ENCODE results near the gene OR2K2. TPM values are rescaled to one million over a fixed set of nuclear protein-coding genes. Genes with fewer than 3 reads are reported as not detected.

OR2K2 gene
- not detected for polyA plus RNA-seq
- long read RNA-seq, donor 1 = 0 reads
- long read RNA-seq, donor 2 = 0 reads
- long read RNA-seq, donor 3 = 0 reads
- long read RNA-seq, donor 4 = 0 reads
- long read RNA-seq, donor 5 = 0 reads
- long read RNA-seq, donor 6 = 0 reads
- long read RNA-seq, donor 7 = 0 reads
- long read RNA-seq, donor 8 = 0 reads
- long read RNA-seq, donor 9 = 0 reads
- long read RNA-seq, donor 10 = 0 reads

- Histone ChIP-seq H3K4me1 (ENCODE audit: control insufficient read depth in 3 of 3, insufficient read depth in 2 of 3, low read depth in 1 of 3, low read length in 2 of 3) (no peaks in the 10 kb centered on the region), H3K36me3 (ENCODE audit: control insufficient read depth in 3 of 3, insufficient read depth in 2 of 3, low read depth in 1 of 3, low read length in 3 of 3) (no peaks in the 10 kb centered on the region), H3K9me3 (ENCODE audit: control insufficient read depth in 2 of 2, insufficient read depth in 1 of 2, low read depth in 1 of 2, low read length in 1 of 2) (no peaks in the 10 kb centered on the region), H3K27me3 (ENCODE audit: control insufficient read depth in 3 of 3, insufficient read depth in 3 of 3, low read length in 3 of 3) (no peaks in the 10 kb centered on the region), H3K27ac (ENCODE audit: low read depth in 1 of 3, low read length in 2 of 3) (no peak within 1 kb of the TSS), H3K4me3 (ENCODE audit: low read depth in 1 of 3, low read length in 3 of 3) (no peak within 1 kb of the TSS)
- WGBS, 3 donors = 67 to 85% (median 70%) methylated on average over 4 of the region's 4 CpGs
- no peak for FAIRE-seq
- DNase-seq = no peak
Measured at GRCh38 chr9:111330124-111330523, at the start of gene OR2K2. TSS of gene OR2K2 (minus strand) at chr9:111330224. CDS start at chr9:111328433, 1,791 bp downstream.

GRCh38 chr9:111375817-111376564 lies 46.0 kb upstream of the OR2K2 start:
- Histone ChIP-seq H3K27ac (ENCODE audit: low read depth in 1 of 3, low read length in 2 of 3) (no peak overlapping the region), H3K36me3 (ENCODE audit: control insufficient read depth in 3 of 3, insufficient read depth in 2 of 3, low read depth in 1 of 3, low read length in 3 of 3) (peaks cover 15 to 35% (median 16%) of the 10 kb centered on the region in 3 donors), H3K27me3 (ENCODE audit: control insufficient read depth in 3 of 3, insufficient read depth in 3 of 3, low read length in 3 of 3) (no peaks in the 10 kb centered on the region), H3K4me3 (ENCODE audit: low read depth in 1 of 3, low read length in 3 of 3) (no peak overlapping the region), H3K9me3 (ENCODE audit: control insufficient read depth in 2 of 2, insufficient read depth in 1 of 2, low read depth in 1 of 2, low read length in 1 of 2) (no peaks in the 10 kb centered on the region), H3K4me1 (ENCODE audit: control insufficient read depth in 3 of 3, insufficient read depth in 2 of 3, low read depth in 1 of 3, low read length in 2 of 3) (no peaks in the 10 kb centered on the region)
- DNase-seq (no peak), FAIRE-seq (no peak)
- 97 to 98% (median 97%) methylated on average over 3 of the region's 3 CpGs for WGBS, 3 donors

GRCh38 chr9:111375062-111375461 lies 45.0 kb upstream of the OR2K2 start:
- no peaks in the 10 kb centered on the region for H3K27me3 ChIP-seq (ENCODE audit: control insufficient read depth in 3 of 3, insufficient read depth in 3 of 3, low read length in 3 of 3)
- no peak for DNase-seq
- H3K9me3 ChIP-seq (ENCODE audit: control insufficient read depth in 2 of 2, insufficient read depth in 1 of 2, low read depth in 1 of 2, low read length in 1 of 2) = no peaks in the 10 kb centered on the region
- H3K27ac ChIP-seq (ENCODE audit: low read depth in 1 of 3, low read length in 2 of 3) = no peak overlapping the region
- no peaks in the 10 kb centered on the region for H3K4me1 ChIP-seq (ENCODE audit: control insufficient read depth in 3 of 3, insufficient read depth in 2 of 3, low read depth in 1 of 3, low read length in 2 of 3)
- peaks cover 15 to 40% (median 22%) of the 10 kb centered on the region in 3 donors for H3K36me3 ChIP-seq (ENCODE audit: control insufficient read depth in 3 of 3, insufficient read depth in 2 of 3, low read depth in 1 of 3, low read length in 3 of 3)
- 90 to 91% (median 91%) methylated on average over 2 of the region's 2 CpGs for WGBS, 3 donors
- no peak overlapping the region for H3K4me3 ChIP-seq (ENCODE audit: low read depth in 1 of 3, low read length in 3 of 3)
- FAIRE-seq = no peak

GRCh38 chr9:111372297-111372696 lies 42.3 kb upstream of the OR2K2 start:
- WGBS, 3 donors = 97 to 98% (median 98%) methylated on average over 6 of the region's 6 CpGs
- Histone ChIP-seq H3K27me3 (ENCODE audit: control insufficient read depth in 3 of 3, insufficient read depth in 3 of 3, low read length in 3 of 3) (no peaks in the 10 kb centered on the region), H3K27ac (ENCODE audit: low read depth in 1 of 3, low read length in 2 of 3) (no peak overlapping the region), H3K4me3 (ENCODE audit: low read depth in 1 of 3, low read length in 3 of 3) (no peak overlapping the region), H3K36me3 (ENCODE audit: control insufficient read depth in 3 of 3, insufficient read depth in 2 of 3, low read depth in 1 of 3, low read length in 3 of 3) (peaks cover 17 to 49% (median 25%) of the 10 kb centered on the region in 3 donors), H3K9me3 (ENCODE audit: control insufficient read depth in 2 of 2, insufficient read depth in 1 of 2, low read depth in 1 of 2, low read length in 1 of 2) (no peaks in the 10 kb centered on the region), H3K4me1 (ENCODE audit: control insufficient read depth in 3 of 3, insufficient read depth in 2 of 3, low read depth in 1 of 3, low read length in 2 of 3) (no peaks in the 10 kb centered on the region)
- DNase-seq = no peak
- no peak for FAIRE-seq

GRCh38 chr9:111366978-111367377 lies 37.0 kb upstream of the OR2K2 start:
- H3K9me3 ChIP-seq (ENCODE audit: control insufficient read depth in 2 of 2, insufficient read depth in 1 of 2, low read depth in 1 of 2, low read length in 1 of 2) = no peaks in the 10 kb centered on the region
- FAIRE-seq (no peak), DNase-seq (no peak)
- no peak overlapping the region for H3K27ac ChIP-seq (ENCODE audit: low read depth in 1 of 3, low read length in 2 of 3)
- no peaks in the 10 kb centered on the region for H3K27me3 ChIP-seq (ENCODE audit: control insufficient read depth in 3 of 3, insufficient read depth in 3 of 3, low read length in 3 of 3)
- 91 to 92% (median 91%) methylated on average over 1 of the region's 1 CpG for WGBS, 3 donors
- peaks cover 14 to 42% (median 24%) of the 10 kb centered on the region in 3 donors for H3K36me3 ChIP-seq (ENCODE audit: control insufficient read depth in 3 of 3, insufficient read depth in 2 of 3, low read depth in 1 of 3, low read length in 3 of 3)
- no peak overlapping the region for H3K4me3 ChIP-seq (ENCODE audit: low read depth in 1 of 3, low read length in 3 of 3)
- H3K4me1 ChIP-seq (ENCODE audit: control insufficient read depth in 3 of 3, insufficient read depth in 2 of 3, low read depth in 1 of 3, low read length in 2 of 3) = no peaks in the 10 kb centered on the region

GRCh38 chr9:111362526-111362925 lies 32.5 kb upstream of the OR2K2 start:
- FAIRE-seq = no peak

GRCh38 chr9:111360881-111361280 lies 30.9 kb upstream of the OR2K2 start:
- no peaks in the 10 kb centered on the region for H3K27me3 ChIP-seq (ENCODE audit: control insufficient read depth in 3 of 3, insufficient read depth in 3 of 3, low read length in 3 of 3)
- H3K4me3 ChIP-seq (ENCODE audit: low read depth in 1 of 3, low read length in 3 of 3) = no peak overlapping the region
- peaks cover 4 to 11% (median 10%) of the 10 kb centered on the region in 3 donors for H3K36me3 ChIP-seq (ENCODE audit: control insufficient read depth in 3 of 3, insufficient read depth in 2 of 3, low read depth in 1 of 3, low read length in 3 of 3)
- no peak overlapping the region for H3K27ac ChIP-seq (ENCODE audit: low read depth in 1 of 3, low read length in 2 of 3)
- H3K9me3 ChIP-seq (ENCODE audit: control insufficient read depth in 2 of 2, insufficient read depth in 1 of 2, low read depth in 1 of 2, low read length in 1 of 2) = no peaks in the 10 kb centered on the region
- FAIRE-seq (no peak), DNase-seq (no peak)
- whole genome bisulfite sequencing, 3 donors = 73 to 94% (median 91%) methylated on average over 2 of the region's 2 CpGs
- H3K4me1 ChIP-seq (ENCODE audit: control insufficient read depth in 3 of 3, insufficient read depth in 2 of 3, low read depth in 1 of 3, low read length in 2 of 3) = no peaks in the 10 kb centered on the region

More at GRCh38 chr9:111362526-111362925, 32.5 kb upstream of the OR2K2 start:
- no peak for DNase-seq
- H3K4me1 ChIP-seq (ENCODE audit: control insufficient read depth in 3 of 3, insufficient read depth in 2 of 3, low read depth in 1 of 3, low read length in 2 of 3) = no peaks in the 10 kb centered on the region
- no peaks in the 10 kb centered on the region for H3K27me3 ChIP-seq (ENCODE audit: control insufficient read depth in 3 of 3, insufficient read depth in 3 of 3, low read length in 3 of 3)
- WGBS, 3 donors = 92 to 96% (median 93%) methylated on average over 5 of the region's 5 CpGs
- no peaks in the 10 kb centered on the region for H3K9me3 ChIP-seq (ENCODE audit: control insufficient read depth in 2 of 2, insufficient read depth in 1 of 2, low read depth in 1 of 2, low read length in 1 of 2)
- H3K36me3 ChIP-seq (ENCODE audit: control insufficient read depth in 3 of 3, insufficient read depth in 2 of 3, low read depth in 1 of 3, low read length in 3 of 3) = peaks cover 4 to 15% (median 11%) of the 10 kb centered on the region in 3 donors
- H3K4me3 ChIP-seq (ENCODE audit: low read depth in 1 of 3, low read length in 3 of 3) = no peak overlapping the region
- H3K27ac ChIP-seq (ENCODE audit: low read depth in 1 of 3, low read length in 2 of 3) = no peak overlapping the region

GRCh38 chr9:111356481-111357244 lies 26.6 kb upstream of the OR2K2 start:
- H3K4me1 ChIP-seq (ENCODE audit: control insufficient read depth in 3 of 3, insufficient read depth in 2 of 3, low read depth in 1 of 3, low read length in 2 of 3) = no peaks in the 10 kb centered on the region
- peaks cover 0 to 2% of the 10 kb centered on the region in 2 donors for H3K9me3 ChIP-seq (ENCODE audit: control insufficient read depth in 2 of 2, insufficient read depth in 1 of 2, low read depth in 1 of 2, low read length in 1 of 2)
- DNase-seq (no peak), FAIRE-seq (no peak)
- WGBS, 3 donors = 59 to 65% (median 61%) methylated on average over 11 of the region's 11 CpGs
- no peak overlapping the region for H3K4me3 ChIP-seq (ENCODE audit: low read depth in 1 of 3, low read length in 3 of 3)
- peaks cover 0 to 4% (median 0%) of the 10 kb centered on the region in 3 donors for H3K36me3 ChIP-seq (ENCODE audit: control insufficient read depth in 3 of 3, insufficient read depth in 2 of 3, low read depth in 1 of 3, low read length in 3 of 3)
- peak overlapping the region in 1 of 3 donors; percentile 80 for H3K27ac ChIP-seq (ENCODE audit: low read depth in 1 of 3, low read length in 2 of 3)
- H3K27me3 ChIP-seq (ENCODE audit: control insufficient read depth in 3 of 3, insufficient read depth in 3 of 3, low read length in 3 of 3) = no peaks in the 10 kb centered on the region

Data from small intestine (tissue), 16 donors.